Omental fat pad (tissue), 4 donors: Measurements from ENCODE around the gene CPXM1. TPM values are rescaled to one million over a fixed set of nuclear protein-coding genes. Genes with fewer than 3 reads are reported as not detected.

Experiments used
- ATAC-seq: fragments of 150-250 bp; one replicate; pipeline ENCODE4 v1.9.1; 2016; ENCODE audit warnings: mild to moderate bottlenecking, moderate library complexity; ENCODE audit not compliant: low FRiP score
- DNase-seq: peaks from one replicate; pipeline ENCODE4 v3.0.0-alpha.2; 2019; ENCODE audit warnings: low spot score
- total RNA-seq, 4 donors: library from RNA; depleted of rRNA; stranded (reverse); fragments of >200 nt; gene quantifications; one replicate each; pipeline ENCODE4 v1.1.0, GENCODE V29; 2016
- TF ChIP-seq, protein P1 (sequence below), 3 donors: fragments of 450-650 bp; IDR thresholded peaks; one replicate each; pipeline ENCODE4 v1.5.1; 2016 to 2017; ENCODE audit warnings: antibody characterized with exemption in 3 of 3, mild to moderate bottlenecking in 3 of 3, moderate library complexity in 2 of 3

Gene CPXM1
- total RNA-seq, 4 donors from 2014 or later = 22.1 to 74.1 (median 32.3) TPM

DNA sequence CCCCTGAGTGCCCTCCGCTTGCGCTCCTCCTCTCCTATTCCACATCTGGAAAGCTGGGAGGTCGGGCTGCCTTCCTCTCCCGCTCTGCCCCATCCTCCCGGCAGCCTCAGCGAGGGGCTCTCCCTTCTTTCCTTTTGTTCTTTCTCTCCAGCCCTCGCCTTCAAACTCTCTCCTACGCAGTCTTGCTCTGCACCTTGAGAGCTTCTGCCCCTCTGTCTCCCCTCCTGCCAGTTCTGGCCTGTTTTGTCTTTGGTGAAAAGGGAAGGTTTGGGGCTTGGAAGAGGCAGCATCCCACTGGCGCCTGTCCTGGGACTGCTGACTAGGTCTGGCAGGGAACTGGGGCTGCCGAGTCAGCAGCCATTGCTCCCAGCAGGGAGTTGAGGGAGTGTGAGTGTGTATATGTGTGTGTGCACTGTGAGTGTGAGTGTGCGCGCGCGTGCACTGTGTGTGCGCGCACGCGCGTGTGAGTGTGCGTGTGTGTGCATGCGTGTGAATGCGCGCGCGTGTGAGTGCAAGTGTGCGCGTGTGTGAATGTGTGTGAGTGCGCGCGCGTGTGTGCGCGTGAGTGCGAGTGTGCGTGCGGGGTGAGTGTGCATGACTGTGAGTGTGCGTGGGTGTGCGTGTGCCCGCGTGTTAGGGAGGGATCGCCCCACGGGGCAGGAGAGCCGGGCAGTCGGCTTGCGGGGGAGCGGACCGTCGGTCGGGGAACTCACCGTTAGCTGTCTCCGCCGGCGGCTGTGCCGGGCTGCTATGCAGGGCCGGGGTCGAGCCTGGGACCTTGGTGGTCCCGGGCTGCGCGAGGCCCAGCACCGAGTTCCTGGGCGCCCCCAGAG lies 523 bp downstream of the CPXM1 start:
- TF ChIP-seq, protein P1, sequence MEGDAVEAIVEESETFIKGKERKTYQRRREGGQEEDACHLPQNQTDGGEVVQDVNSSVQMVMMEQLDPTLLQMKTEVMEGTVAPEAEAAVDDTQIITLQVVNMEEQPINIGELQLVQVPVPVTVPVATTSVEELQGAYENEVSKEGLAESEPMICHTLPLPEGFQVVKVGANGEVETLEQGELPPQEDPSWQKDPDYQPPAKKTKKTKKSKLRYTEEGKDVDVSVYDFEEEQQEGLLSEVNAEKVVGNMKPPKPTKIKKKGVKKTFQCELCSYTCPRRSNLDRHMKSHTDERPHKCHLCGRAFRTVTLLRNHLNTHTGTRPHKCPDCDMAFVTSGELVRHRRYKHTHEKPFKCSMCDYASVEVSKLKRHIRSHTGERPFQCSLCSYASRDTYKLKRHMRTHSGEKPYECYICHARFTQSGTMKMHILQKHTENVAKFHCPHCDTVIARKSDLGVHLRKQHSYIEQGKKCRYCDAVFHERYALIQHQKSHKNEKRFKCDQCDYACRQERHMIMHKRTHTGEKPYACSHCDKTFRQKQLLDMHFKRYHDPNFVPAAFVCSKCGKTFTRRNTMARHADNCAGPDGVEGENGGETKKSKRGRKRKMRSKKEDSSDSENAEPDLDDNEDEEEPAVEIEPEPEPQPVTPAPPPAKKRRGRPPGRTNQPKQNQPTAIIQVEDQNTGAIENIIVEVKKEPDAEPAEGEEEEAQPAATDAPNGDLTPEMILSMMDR (IDR thresholded peaks at IDR 0.05) = no peak
- no peak for DNase-seq
- ATAC-seq = peak; percentile 57

DNA sequence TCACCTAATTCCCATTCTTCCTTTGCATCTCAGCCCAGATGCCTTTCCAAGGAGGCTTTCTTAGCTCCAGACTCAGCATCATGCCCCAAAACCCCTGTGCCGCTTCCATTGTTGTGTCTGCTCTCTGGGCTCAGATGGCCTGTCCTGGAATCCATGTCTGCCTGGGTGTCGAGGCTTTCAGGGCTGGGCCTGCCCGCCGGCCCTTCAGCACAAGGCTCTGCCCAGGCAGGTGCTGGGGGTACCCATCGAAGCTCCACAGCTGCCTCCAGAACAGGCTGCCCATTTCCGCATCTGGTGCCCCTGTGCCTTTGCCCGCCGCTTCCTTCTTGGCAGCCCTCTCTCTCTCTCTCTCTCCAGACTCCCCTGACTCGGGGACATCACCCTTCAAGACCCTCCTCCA lies 1.2 kb downstream of the CPXM1 start:
- no peak for DNase-seq
- TF ChIP-seq, protein P1 (IDR thresholded peaks at IDR 0.05) = no peak
- ATAC-seq = no peak

DNA sequence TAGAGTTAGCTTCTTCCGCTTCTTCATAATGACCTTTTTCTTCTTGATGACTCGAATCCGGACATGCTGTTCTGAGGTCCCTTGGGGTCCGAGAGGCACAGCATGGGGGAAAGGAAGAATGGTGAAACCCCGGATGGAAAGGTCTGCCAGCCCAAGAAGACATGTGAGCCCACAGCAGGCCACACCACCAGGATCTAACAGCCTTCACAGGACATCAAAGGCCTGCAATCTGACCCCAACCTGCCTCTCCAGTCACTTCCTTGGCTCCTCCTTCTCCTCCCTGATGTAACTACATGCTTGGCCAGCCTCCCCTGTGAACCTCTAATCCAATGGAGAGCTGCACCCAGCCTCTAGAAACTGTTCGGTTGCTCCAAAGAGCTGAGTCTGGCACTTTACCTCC lies 1.6 kb downstream of the CPXM1 start:
- TF ChIP-seq, protein P1 (IDR thresholded peaks at IDR 0.05) = no peak
- DNase-seq (no peak), ATAC-seq (no peak)

DNA sequence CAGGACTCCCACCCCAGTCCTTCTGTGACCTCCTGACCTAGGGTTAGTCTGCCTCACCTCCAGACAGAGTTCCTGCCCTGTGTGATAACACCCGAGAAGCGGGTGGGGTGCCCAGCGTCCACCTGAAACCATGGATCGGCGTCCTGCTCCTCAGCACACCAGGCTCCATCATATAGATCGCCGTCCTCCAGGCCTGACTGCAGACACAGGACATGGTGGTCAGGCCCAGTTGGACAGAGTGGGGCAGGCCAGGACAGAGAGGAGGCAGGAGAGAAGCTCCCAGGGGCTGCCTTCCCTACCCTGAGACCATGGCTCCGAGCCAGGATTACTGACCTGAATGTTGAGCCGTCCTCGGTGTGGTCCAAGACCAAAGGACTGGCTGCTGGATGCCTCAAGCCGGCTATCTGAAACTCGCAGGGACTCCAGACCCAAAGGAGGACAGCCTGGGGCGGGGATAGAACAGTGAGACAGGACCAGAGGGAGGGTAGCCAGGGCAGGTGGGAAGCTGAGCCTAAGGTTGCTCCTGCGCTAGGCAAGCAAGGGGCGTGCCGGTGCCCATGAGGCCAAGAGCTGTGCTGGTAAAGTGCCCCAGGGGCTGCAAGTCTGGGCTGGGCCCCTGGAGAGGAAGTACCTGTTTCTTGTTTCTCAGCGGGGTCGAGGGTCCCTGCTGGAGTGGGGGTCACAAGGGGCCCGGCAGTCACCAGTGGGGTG lies 2.2 kb downstream of the CPXM1 start:
- no peak for DNase-seq
- TF ChIP-seq, protein P1 (IDR thresholded peaks at IDR 0.05) = no peak
- ATAC-seq = no peak

DNA sequence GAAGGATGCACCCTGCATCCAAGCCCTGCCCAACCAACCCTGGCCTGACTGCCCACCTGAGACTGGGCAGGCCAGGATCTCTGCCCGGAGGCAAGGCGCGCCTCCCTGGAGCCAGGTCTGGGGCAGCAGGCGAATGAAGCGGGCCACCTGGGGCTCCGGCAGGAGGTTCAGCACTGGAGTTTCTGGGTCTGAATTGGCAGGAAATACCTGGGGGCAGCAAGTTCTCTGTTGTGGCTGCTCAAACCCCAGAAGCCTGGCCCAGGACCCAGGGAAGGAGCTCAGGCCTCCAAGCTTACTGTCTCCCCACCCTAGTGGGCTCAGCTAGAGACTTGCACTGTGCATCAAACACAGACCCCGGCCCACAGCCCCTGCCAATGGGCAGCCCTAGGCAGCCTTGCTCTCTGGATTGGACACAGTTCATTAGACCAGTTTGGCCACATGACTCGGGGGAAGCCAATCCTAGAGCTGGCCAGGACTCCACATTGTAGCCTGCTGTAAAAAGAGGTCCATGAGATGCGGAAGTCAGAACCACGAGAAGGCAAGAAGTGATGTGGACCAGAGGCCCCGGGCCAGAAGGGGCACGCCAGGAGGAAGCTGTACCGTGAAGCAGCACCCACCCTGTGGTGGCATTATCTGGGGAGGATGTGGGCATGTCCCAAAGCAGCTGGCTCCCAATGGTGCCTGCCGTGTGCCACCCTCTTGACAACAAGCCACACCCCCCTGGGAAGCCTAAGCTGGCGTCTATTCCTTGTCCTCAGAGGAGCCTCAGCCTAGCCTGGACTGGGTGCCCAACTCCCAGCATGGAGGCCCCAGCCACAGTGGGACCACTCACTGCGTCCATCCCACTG lies 3.1 kb downstream of the CPXM1 start:
- DNase-seq = no peak
- TF ChIP-seq, protein P1 (IDR thresholded peaks at IDR 0.05) = no peak
- ATAC-seq = no peak

DNA sequence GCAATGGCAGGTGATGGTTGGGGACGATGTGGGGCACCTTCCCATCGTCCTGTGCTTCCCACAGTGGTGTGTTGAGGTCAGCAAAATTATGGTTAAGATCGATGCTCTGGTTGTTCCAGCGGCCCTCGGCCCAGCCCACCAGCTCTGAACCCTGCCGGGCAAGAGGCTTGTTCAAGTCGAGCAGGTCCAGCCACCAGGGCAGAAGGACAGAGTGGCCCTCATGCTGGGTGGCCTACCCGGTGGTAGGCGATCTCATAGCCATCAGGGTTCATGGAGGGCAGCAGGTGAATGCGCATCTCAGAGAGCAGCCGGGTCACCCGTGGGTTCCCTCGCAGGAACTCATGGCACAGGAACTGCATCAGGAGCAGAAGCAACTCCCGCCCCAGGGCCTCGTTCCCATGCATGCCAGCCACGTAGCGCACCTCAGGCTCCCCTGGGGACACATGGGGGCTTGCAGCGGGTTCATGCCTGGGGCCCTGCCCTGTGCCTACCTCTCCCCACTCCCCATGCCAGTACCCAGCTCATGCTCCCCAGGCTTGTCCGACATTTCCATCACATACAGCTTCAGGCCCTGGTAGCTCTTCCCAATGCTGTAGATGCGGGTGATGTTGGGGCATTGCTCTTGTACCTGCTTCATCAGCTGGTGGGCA lies 4.3 kb downstream of the CPXM1 start:
- TF ChIP-seq, protein P1 (IDR thresholded peaks at IDR 0.05) = no peak

More for the DNA sequence above, 4.3 kb downstream of the CPXM1 start:
- DNase-seq (no peak), ATAC-seq (no peak)
